ENCODE results near the gene TMEM237.

DNA sequence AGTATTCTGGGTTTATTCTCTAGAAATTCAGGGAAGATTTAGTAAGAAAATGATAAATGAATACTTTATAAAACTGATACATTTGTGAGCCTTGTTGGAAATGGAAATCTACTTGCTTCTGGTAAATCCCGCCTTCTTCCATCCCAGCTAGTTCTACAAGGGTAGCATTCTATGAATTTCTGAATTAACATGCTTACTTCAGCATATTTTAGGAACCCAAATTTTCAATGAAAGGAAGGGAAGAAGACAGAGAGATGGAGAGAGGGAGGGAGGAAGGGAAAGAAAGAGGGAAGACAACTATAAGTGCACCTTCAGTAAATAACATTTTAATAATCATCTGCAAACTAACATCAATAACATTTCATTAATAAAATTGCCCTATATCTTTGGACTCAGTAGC is 26.6 kb upstream of the TMEM237 start:
- TF ChIP-seq, protein P1, sequence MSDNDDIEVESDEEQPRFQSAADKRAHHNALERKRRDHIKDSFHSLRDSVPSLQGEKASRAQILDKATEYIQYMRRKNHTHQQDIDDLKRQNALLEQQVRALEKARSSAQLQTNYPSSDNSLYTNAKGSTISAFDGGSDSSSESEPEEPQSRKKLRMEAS (CRISPR knock-in tag; IDR thresholded peaks at IDR 0.05), result no peak
- TF ChIP-seq, protein P2, sequence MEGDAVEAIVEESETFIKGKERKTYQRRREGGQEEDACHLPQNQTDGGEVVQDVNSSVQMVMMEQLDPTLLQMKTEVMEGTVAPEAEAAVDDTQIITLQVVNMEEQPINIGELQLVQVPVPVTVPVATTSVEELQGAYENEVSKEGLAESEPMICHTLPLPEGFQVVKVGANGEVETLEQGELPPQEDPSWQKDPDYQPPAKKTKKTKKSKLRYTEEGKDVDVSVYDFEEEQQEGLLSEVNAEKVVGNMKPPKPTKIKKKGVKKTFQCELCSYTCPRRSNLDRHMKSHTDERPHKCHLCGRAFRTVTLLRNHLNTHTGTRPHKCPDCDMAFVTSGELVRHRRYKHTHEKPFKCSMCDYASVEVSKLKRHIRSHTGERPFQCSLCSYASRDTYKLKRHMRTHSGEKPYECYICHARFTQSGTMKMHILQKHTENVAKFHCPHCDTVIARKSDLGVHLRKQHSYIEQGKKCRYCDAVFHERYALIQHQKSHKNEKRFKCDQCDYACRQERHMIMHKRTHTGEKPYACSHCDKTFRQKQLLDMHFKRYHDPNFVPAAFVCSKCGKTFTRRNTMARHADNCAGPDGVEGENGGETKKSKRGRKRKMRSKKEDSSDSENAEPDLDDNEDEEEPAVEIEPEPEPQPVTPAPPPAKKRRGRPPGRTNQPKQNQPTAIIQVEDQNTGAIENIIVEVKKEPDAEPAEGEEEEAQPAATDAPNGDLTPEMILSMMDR (IDR thresholded peaks at IDR 0.05), result no peak
- no peak for TF ChIP-seq CREB1 (CRISPR knock-in tag; IDR thresholded peaks at IDR 0.05)
- no peak for TF ChIP-seq TEAD1 (CRISPR knock-in tag; IDR thresholded peaks at IDR 0.05)
- TF ChIP-seq ZNF232 (CRISPR knock-in tag; IDR thresholded peaks at IDR 0.05), result no peak
- TF ChIP-seq GABPB1 (CRISPR knock-in tag; IDR thresholded peaks at IDR 0.05), result no peak
- TF ChIP-seq, protein P3, sequence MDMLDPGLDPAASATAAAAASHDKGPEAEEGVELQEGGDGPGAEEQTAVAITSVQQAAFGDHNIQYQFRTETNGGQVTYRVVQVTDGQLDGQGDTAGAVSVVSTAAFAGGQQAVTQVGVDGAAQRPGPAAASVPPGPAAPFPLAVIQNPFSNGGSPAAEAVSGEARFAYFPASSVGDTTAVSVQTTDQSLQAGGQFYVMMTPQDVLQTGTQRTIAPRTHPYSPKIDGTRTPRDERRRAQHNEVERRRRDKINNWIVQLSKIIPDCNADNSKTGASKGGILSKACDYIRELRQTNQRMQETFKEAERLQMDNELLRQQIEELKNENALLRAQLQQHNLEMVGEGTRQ (CRISPR knock-in tag; IDR thresholded peaks at IDR 0.05), result no peak
